ENCODE measurements around the gene VAV3.

VAV3 gene

GRCh38 chr1:107597290-107597689, 367.7 kb downstream of the VAV3 start:
- no peak for TF ChIP-seq CTCF (IDR thresholded peaks at IDR 0.05; ENCODE audit: extremely low read depth, insufficient read depth, missing control alignments)
- in situ Hi-C loops (cut with MboI; ENCODE audit: low pct_unique_long_range_greater_than_20kb, low sequenced_read_pairs, unreplicated experiment) = no loop called here
- no peak for DNase-seq (ENCODE audit: low spot score)

DNA sequence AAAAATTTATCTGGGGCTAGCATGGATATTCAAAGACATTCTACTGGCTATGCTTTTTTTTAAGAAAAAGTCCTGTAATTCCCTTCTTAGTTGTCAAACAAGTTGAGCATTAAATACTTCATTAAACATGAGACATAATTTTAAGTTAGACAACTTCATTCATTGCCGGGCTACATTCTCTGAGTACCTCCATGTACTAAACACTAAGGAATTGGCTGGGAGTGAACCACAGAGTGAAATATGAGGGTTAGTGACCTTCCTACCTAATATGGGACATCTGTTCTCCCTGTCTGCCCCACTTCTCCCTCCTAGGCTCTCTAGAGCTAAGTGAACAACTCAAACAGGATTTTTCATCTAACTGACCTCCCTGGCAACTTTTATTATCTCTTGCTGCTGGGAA, 370.4 kb downstream of the VAV3 start:
- in situ Hi-C loops (cut with MboI; ENCODE audit: low pct_unique_long_range_greater_than_20kb, low sequenced_read_pairs, unreplicated experiment) = no loop called here
- no peak for TF ChIP-seq CTCF (IDR thresholded peaks at IDR 0.05; ENCODE audit: extremely low read depth, insufficient read depth, missing control alignments)
- no peak for DNase-seq (ENCODE audit: low spot score)

DNA sequence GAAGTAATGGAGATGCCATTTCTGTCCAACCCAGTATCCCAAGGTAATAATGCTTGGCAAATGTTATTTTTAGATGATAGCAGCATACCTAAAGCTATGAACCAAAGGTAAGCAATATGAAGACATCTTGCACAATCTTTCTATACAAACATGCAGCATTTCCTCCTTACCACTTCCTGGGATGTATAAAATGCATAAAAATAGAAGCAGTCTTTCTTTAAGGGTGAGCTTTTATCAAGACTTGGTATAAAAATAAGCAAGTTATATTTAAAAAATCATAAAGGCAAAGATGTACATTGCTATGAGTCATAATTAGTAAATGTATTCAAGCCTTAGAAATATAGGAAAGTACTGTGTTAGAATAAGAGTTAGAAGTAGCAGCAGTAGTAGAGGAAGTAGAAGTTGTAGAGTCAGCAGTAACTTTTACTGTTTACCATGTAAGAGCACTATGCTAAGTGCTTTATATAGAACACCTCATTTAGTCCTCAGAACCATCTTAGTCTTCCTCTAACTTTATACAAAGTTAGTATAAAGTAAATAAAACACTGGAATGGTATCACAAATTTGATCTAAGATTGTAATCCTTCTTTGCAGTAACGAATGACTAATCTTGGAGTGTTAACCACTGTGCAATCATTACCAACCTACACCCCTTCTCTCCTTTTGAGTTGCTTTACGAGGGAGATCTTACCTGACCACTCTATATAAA, 371.3 kb downstream of the VAV3 start:
- DNase-seq (ENCODE audit: low spot score) = no peak
- in situ Hi-C loops (cut with MboI; ENCODE audit: low pct_unique_long_range_greater_than_20kb, low sequenced_read_pairs, unreplicated experiment) = no loop called here
- no peak for TF ChIP-seq CTCF (IDR thresholded peaks at IDR 0.05; ENCODE audit: extremely low read depth, insufficient read depth, missing control alignments)

- no peak for DNase-seq (ENCODE audit: low spot score)
- in situ Hi-C loops (cut with MboI; ENCODE audit: low pct_unique_long_range_greater_than_20kb, low sequenced_read_pairs, unreplicated experiment) = no loop called here
- TF ChIP-seq CTCF (IDR thresholded peaks at IDR 0.05; ENCODE audit: extremely low read depth, insufficient read depth, missing control alignments) = no peak
These were observed 373.9 kb downstream of the VAV3 start for GRCh38 chr1:107590900-107591622.

DNA sequence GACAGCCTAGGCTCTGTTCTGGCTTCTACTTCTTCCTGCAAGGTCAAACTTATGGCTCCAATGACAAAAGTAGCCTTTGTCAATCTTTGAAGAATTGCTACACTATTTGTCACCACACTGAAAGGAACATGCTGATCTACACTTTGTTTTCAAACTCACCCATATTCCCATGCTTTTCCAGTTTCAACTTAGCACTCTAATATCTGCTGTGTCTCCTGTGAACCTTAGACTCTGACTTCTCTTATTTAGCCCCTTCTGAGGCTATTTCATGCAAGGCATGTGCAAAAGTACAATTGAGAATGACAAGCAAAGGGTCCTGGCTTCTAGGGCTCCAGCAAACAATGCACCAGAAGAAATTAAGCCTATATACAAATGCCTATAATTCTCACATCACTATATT, 374.9 kb downstream of the VAV3 start:
- TF ChIP-seq CTCF (IDR thresholded peaks at IDR 0.05; ENCODE audit: extremely low read depth, insufficient read depth, missing control alignments) = no peak
- no peak for DNase-seq (ENCODE audit: low spot score)
- in situ Hi-C loops (cut with MboI; ENCODE audit: low pct_unique_long_range_greater_than_20kb, low sequenced_read_pairs, unreplicated experiment) = no loop called here

- in situ Hi-C loops (cut with MboI; ENCODE audit: low pct_unique_long_range_greater_than_20kb, low sequenced_read_pairs, unreplicated experiment) = no loop called here
- DNase-seq (ENCODE audit: low spot score) = no peak
- TF ChIP-seq CTCF (IDR thresholded peaks at IDR 0.05; ENCODE audit: extremely low read depth, insufficient read depth, missing control alignments) = no peak
These were observed 376.7 kb downstream of the VAV3 start for GRCh38 chr1:107588321-107588720.

Measured in GM13977 (cell line).